Measurements from ENCODE around the gene KIAA1755. TPM values are rescaled to one million over a fixed set of nuclear protein-coding genes. Genes with fewer than 3 reads are reported as not detected.

Gene KIAA1755
- total and polyA plus RNA-seq, 5 donors from 2014 or later = not detected

- Histone ChIP-seq H3K27ac (ENCODE audit: insufficient read depth, low read length, poor library complexity, severe bottlenecking) (no peak overlapping the region), H3K36me3 (ENCODE audit: control insufficient read depth, insufficient read depth, low read length) (no peaks in the 10 kb centered on the region), H3K27me3 (ENCODE audit: control insufficient read depth, insufficient read depth, low read length) (peaks cover 2% of the 10 kb centered on the region), H3K4me1 (ENCODE audit: control insufficient read depth, insufficient read depth, low read length, poor library complexity, severe bottlenecking) (no peaks in the 10 kb centered on the region), H3K9me3 (ENCODE audit: control insufficient read depth in 2 of 2, low read length in 2 of 2) (no peaks in the 10 kb centered on the region), H3K4me3 (ENCODE audit: low read depth, low read length) (no peak overlapping the region)
- peaks cover 0 to 10% (median under 1%) of the 10 kb centered on the region in 4 donors for H3K4me1 Mint-ChIP-seq
- H3K4me3 Mint-ChIP-seq = no peak overlapping the region
- ATAC-seq (ENCODE audit: low read depth in 2 of 2) (no peak), DNase-seq (no peak)
- no peaks in the 10 kb centered on the region for H3K9me3 Mint-ChIP-seq
- peaks cover 9% of the 10 kb centered on the region for H3K27me3 Mint-ChIP-seq
- H3K27ac Mint-ChIP-seq = no peak overlapping the region
- H3K36me3 Mint-ChIP-seq = no peaks in the 10 kb centered on the region
Observed at GRCh38 chr20:38169636-38170193, 90.8 kb downstream of the KIAA1755 start.

- no peak overlapping the region for H3K4me3 Mint-ChIP-seq
- Histone ChIP-seq H3K4me1 (ENCODE audit: control insufficient read depth, insufficient read depth, low read length, poor library complexity, severe bottlenecking) (no peaks in the 10 kb centered on the region), H3K27ac (ENCODE audit: insufficient read depth, low read length, poor library complexity, severe bottlenecking) (no peak overlapping the region), H3K27me3 (ENCODE audit: control insufficient read depth, insufficient read depth, low read length) (peaks cover 3% of the 10 kb centered on the region), H3K36me3 (ENCODE audit: control insufficient read depth, insufficient read depth, low read length) (no peaks in the 10 kb centered on the region), H3K4me3 (ENCODE audit: low read depth, low read length) (no peak overlapping the region), H3K9me3 (ENCODE audit: control insufficient read depth in 2 of 2, low read length in 2 of 2) (no peaks in the 10 kb centered on the region)
- no peak overlapping the region for H3K27ac Mint-ChIP-seq
- H3K27me3 Mint-ChIP-seq = peaks cover 8% of the 10 kb centered on the region
- DNase-seq = no peak
- no peaks in the 10 kb centered on the region for H3K36me3 Mint-ChIP-seq
- H3K4me1 Mint-ChIP-seq = peaks cover 0 to 10% (median under 1%) of the 10 kb centered on the region in 4 donors
- ATAC-seq (ENCODE audit: low read depth in 2 of 2) = no peak
- H3K9me3 Mint-ChIP-seq = no peaks in the 10 kb centered on the region
Observed at GRCh38 chr20:38168791-38169589, 91.5 kb downstream of the KIAA1755 start.

- H3K36me3 Mint-ChIP-seq = no peaks in the 10 kb centered on the region
- Histone ChIP-seq H3K9me3 (ENCODE audit: control insufficient read depth in 2 of 2, low read length in 2 of 2) (no peaks in the 10 kb centered on the region), H3K36me3 (ENCODE audit: control insufficient read depth, insufficient read depth, low read length) (no peaks in the 10 kb centered on the region), H3K4me3 (ENCODE audit: low read depth, low read length) (no peak overlapping the region), H3K4me1 (ENCODE audit: control insufficient read depth, insufficient read depth, low read length, poor library complexity, severe bottlenecking) (no peaks in the 10 kb centered on the region), H3K27ac (ENCODE audit: insufficient read depth, low read length, poor library complexity, severe bottlenecking) (no peak overlapping the region), H3K27me3 (ENCODE audit: control insufficient read depth, insufficient read depth, low read length) (peaks cover 3% of the 10 kb centered on the region)
- ATAC-seq (ENCODE audit: low read depth in 2 of 2) (no peak), DNase-seq (no peak)
- H3K4me1 Mint-ChIP-seq = peaks cover 0 to 10% (median under 1%) of the 10 kb centered on the region in 4 donors
- H3K27me3 Mint-ChIP-seq = peaks cover 9% of the 10 kb centered on the region
- no peak overlapping the region for H3K4me3 Mint-ChIP-seq
- no peak overlapping the region for H3K27ac Mint-ChIP-seq
- no peaks in the 10 kb centered on the region for H3K9me3 Mint-ChIP-seq
Observed at GRCh38 chr20:38167851-38168760, 92.4 kb downstream of the KIAA1755 start.

- Mint-ChIP-seq H3K4me1 (peaks cover 0 to 10% (median under 1%) of the 10 kb centered on the region in 4 donors), H3K36me3 (no peaks in the 10 kb centered on the region), H3K27me3 (peaks cover 16% of the 10 kb centered on the region), H3K9me3 (no peaks in the 10 kb centered on the region), H3K4me3 (no peak overlapping the region), H3K27ac (no peak overlapping the region)
- no peak overlapping the region for H3K4me3 ChIP-seq (ENCODE audit: low read depth, low read length)
- DNase-seq (no peak), ATAC-seq (ENCODE audit: low read depth in 2 of 2) (no peak)
- no peaks in the 10 kb centered on the region for H3K4me1 ChIP-seq (ENCODE audit: control insufficient read depth, insufficient read depth, low read length, poor library complexity, severe bottlenecking)
- H3K27me3 ChIP-seq (ENCODE audit: control insufficient read depth, insufficient read depth, low read length) = peaks cover 3% of the 10 kb centered on the region
- H3K9me3 ChIP-seq (ENCODE audit: control insufficient read depth in 2 of 2, low read length in 2 of 2) = no peaks in the 10 kb centered on the region
- no peak overlapping the region for H3K27ac ChIP-seq (ENCODE audit: insufficient read depth, low read length, poor library complexity, severe bottlenecking)
- no peaks in the 10 kb centered on the region for H3K36me3 ChIP-seq (ENCODE audit: control insufficient read depth, insufficient read depth, low read length)
Observed at GRCh38 chr20:38167328-38167850, 93.1 kb downstream of the KIAA1755 start.

- Mint-ChIP-seq H3K4me1 (peaks cover 0 to 10% (median under 1%) of the 10 kb centered on the region in 4 donors), H3K36me3 (no peaks in the 10 kb centered on the region), H3K4me3 (no peak overlapping the region), H3K27ac (no peak overlapping the region), H3K27me3 (peaks cover 22% of the 10 kb centered on the region), H3K9me3 (no peaks in the 10 kb centered on the region)
- peaks cover 3% of the 10 kb centered on the region for H3K27me3 ChIP-seq (ENCODE audit: control insufficient read depth, insufficient read depth, low read length)
- H3K4me3 ChIP-seq (ENCODE audit: low read depth, low read length) = no peak overlapping the region
- no peaks in the 10 kb centered on the region for H3K36me3 ChIP-seq (ENCODE audit: control insufficient read depth, insufficient read depth, low read length)
- ATAC-seq (ENCODE audit: low read depth in 2 of 2) (no peak), DNase-seq (no peak)
- H3K4me1 ChIP-seq (ENCODE audit: control insufficient read depth, insufficient read depth, low read length, poor library complexity, severe bottlenecking) = no peaks in the 10 kb centered on the region
- H3K9me3 ChIP-seq (ENCODE audit: control insufficient read depth in 2 of 2, low read length in 2 of 2) = no peaks in the 10 kb centered on the region
- no peak overlapping the region for H3K27ac ChIP-seq (ENCODE audit: insufficient read depth, low read length, poor library complexity, severe bottlenecking)
Observed at GRCh38 chr20:38166703-38167233, 93.8 kb downstream of the KIAA1755 start.

GRCh38 chr20:38165966-38166702 is 94.4 kb downstream of the KIAA1755 start:
- Histone ChIP-seq H3K27ac (ENCODE audit: insufficient read depth, low read length, poor library complexity, severe bottlenecking) (no peak overlapping the region), H3K36me3 (ENCODE audit: control insufficient read depth, insufficient read depth, low read length) (no peaks in the 10 kb centered on the region), H3K9me3 (ENCODE audit: control insufficient read depth in 2 of 2, low read length in 2 of 2) (no peaks in the 10 kb centered on the region), H3K4me3 (ENCODE audit: low read depth, low read length) (no peak overlapping the region), H3K4me1 (ENCODE audit: control insufficient read depth, insufficient read depth, low read length, poor library complexity, severe bottlenecking) (no peaks in the 10 kb centered on the region), H3K27me3 (ENCODE audit: control insufficient read depth, insufficient read depth, low read length) (peaks cover 3% of the 10 kb centered on the region)
- ATAC-seq (ENCODE audit: low read depth in 2 of 2) (no peak), DNase-seq (no peak)
- Mint-ChIP-seq H3K36me3 (no peaks in the 10 kb centered on the region), H3K27ac (no peak overlapping the region), H3K9me3 (no peaks in the 10 kb centered on the region), H3K4me3 (no peak overlapping the region), H3K4me1 (peaks cover 0 to 10% (median under 1%) of the 10 kb centered on the region in 4 donors), H3K27me3 (peaks cover 22% of the 10 kb centered on the region)

Measured in CD4-positive, CD25-positive, alpha-beta regulatory T cell (primary cell).